Fibroblast of skin of scalp (primary cell): ENCODE data around the gene MMP7.
A peak's percentile ranks its signal among the peaks of the same experiment; 100 is the strongest.

Experiments used
- DNase-seq: peaks from one replicate; pipeline ENCODE4 v3.0.0-alpha.2; 2013

MMP7 gene

GRCh38 chr11:102493524-102493923 lies 37.0 kb downstream of the MMP7 start:
- DNase-seq: no peak

- DNase-seq: no peak
These were observed 38.6 kb downstream of the MMP7 start for GRCh38 chr11:102491969-102492368.

- DNase-seq: no peak
These were observed 41.1 kb downstream of the MMP7 start for GRCh38 chr11:102489186-102490145.

GRCh38 chr11:102488208-102488607 lies 42.3 kb downstream of the MMP7 start:
- DNase-seq: peak; percentile 30

GRCh38 chr11:102487214-102487613 lies 43.3 kb downstream of the MMP7 start:
- DNase-seq: no peak

GRCh38 chr11:102486584-102486983 lies 44.0 kb downstream of the MMP7 start:
- no peak for DNase-seq

- DNase-seq: no peak
These were observed 45.3 kb downstream of the MMP7 start for GRCh38 chr11:102485095-102485722.

- no peak for DNase-seq
These were observed 48.1 kb downstream of the MMP7 start for GRCh38 chr11:102482433-102482832.

- no peak for DNase-seq
These were observed 50.8 kb downstream of the MMP7 start for GRCh38 chr11:102479733-102480132.

GRCh38 chr11:102478673-102479299 lies 51.8 kb downstream of the MMP7 start:
- no peak for DNase-seq

GRCh38 chr11:102476812-102477211 lies 53.7 kb downstream of the MMP7 start:
- no peak for DNase-seq

GRCh38 chr11:102476069-102476468 lies 54.5 kb downstream of the MMP7 start:
- peak; percentile 11 for DNase-seq

GRCh38 chr11:102473543-102473942 lies 57.0 kb downstream of the MMP7 start:
- no peak for DNase-seq

- no peak for DNase-seq
These were observed 58.4 kb downstream of the MMP7 start for GRCh38 chr11:102472127-102472526.

- no peak for DNase-seq
These were observed 59.1 kb downstream of the MMP7 start for GRCh38 chr11:102471474-102471873.
